ENCODE data around the gene PDGFRB. TPM values are rescaled to one million over a fixed set of nuclear protein-coding genes. Genes with fewer than 3 reads are reported as not detected.

PDGFRB gene
- total RNA-seq, 4 donors from 2014 or later = 33.9 to 88.7 (median 41.7) TPM

GRCh38 chr5:150104550-150104870, 51.1 kb downstream of the PDGFRB start:
- WGBS, 2 donors = 94 to 97% methylated on average over 2 of the region's 2 CpGs
- no peak overlapping the region for H3K4me3 ChIP-seq (ENCODE audit: low read depth, poor library complexity, severe bottlenecking)
- TF ChIP-seq CTCF (IDR thresholded peaks at IDR 0.05) (no peak), POLR2A (IDR thresholded peaks at IDR 0.05) (no peak)
- intact Hi-C loops (cut with DNase I; ENCODE audit: low total_unique reads) = no loop called here
- DNase-seq (ENCODE audit: low spot score in 2 of 2) = no peak

GRCh38 chr5:150103678-150104549, 51.7 kb downstream of the PDGFRB start:
- intact Hi-C loops (cut with DNase I; ENCODE audit: low total_unique reads) = no loop called here
- WGBS, 2 donors = 85 to 92% methylated on average over 5 of the region's 5 CpGs
- TF ChIP-seq CTCF (IDR thresholded peaks at IDR 0.05) = no peak
- TF ChIP-seq POLR2A (IDR thresholded peaks at IDR 0.05) = no peak
- DNase-seq (ENCODE audit: low spot score in 2 of 2) = peak in 1 of 2 donors; percentile 74
- H3K4me3 ChIP-seq (ENCODE audit: low read depth, poor library complexity, severe bottlenecking) = no peak overlapping the region

GRCh38 chr5:150101023-150101422, 54.6 kb downstream of the PDGFRB start:
- TF ChIP-seq CTCF (IDR thresholded peaks at IDR 0.05) (no peak), POLR2A (IDR thresholded peaks at IDR 0.05) (no peak)
- WGBS, 2 donors = 69 to 72% methylated on average over 6 of the region's 6 CpGs
- intact Hi-C loops (cut with DNase I; ENCODE audit: low total_unique reads) = no loop called here
- peak in 1 of 2 donors; percentile 48 for DNase-seq (ENCODE audit: low spot score in 2 of 2)
- H3K4me3 ChIP-seq (ENCODE audit: low read depth, poor library complexity, severe bottlenecking) = no peak overlapping the region

GRCh38 chr5:150097152-150097551, 58.5 kb downstream of the PDGFRB start:
- H3K4me3 ChIP-seq (ENCODE audit: low read depth, poor library complexity, severe bottlenecking) = no peak overlapping the region
- TF ChIP-seq POLR2A (IDR thresholded peaks at IDR 0.05) = no peak
- TF ChIP-seq CTCF (IDR thresholded peaks at IDR 0.05) = no peak
- intact Hi-C loops (cut with DNase I; ENCODE audit: low total_unique reads) = no loop called here
- DNase-seq (ENCODE audit: low spot score in 2 of 2) = no peak

- 83 to 87% methylated on average over 3 of the region's 3 CpGs for WGBS, 2 donors
- H3K4me3 ChIP-seq (ENCODE audit: low read depth, poor library complexity, severe bottlenecking) = no peak overlapping the region
- DNase-seq (ENCODE audit: low spot score in 2 of 2) = peak in 1 of 2 donors; percentile 18
- TF ChIP-seq CTCF (IDR thresholded peaks at IDR 0.05) (no peak), POLR2A (IDR thresholded peaks at IDR 0.05) (no peak)
- intact Hi-C loops (cut with DNase I; ENCODE audit: low total_unique reads) = no loop called here
Observed at GRCh38 chr5:150092159-150092787, 63.4 kb downstream of the PDGFRB start.
